Activated CD8-positive, alpha-beta T cell treated with anti-CD3 and anti-CD28 coated beads for 36 hours (primary cell): ENCODE measurements around the gene HABP4. TPM values are rescaled to one million over a fixed set of nuclear protein-coding genes. Genes with fewer than 3 reads are reported as not detected.

ENCODE experiments used
- ATAC-seq: fragments of 200-7000 bp; cut with Tn5 transposase; one replicate; pipeline ENCODE4 v1.10.0; 2021; ENCODE audit warnings: mild to moderate bottlenecking, moderate library complexity
- CTCF ChIA-PET: fragments of 350-600 bp; sonication (Branson Sonifier 250); formaldehyde crosslinking; loops from one replicate; lab custom pipeline; 2021; ENCODE audit warnings: antibody characterized with exemption; lab: Charles Lee
- POLR2A ChIA-PET: fragments of 350-600 bp; sonication (Branson Sonifier 250); formaldehyde crosslinking; loops from one replicate; lab custom pipeline; 2021; ENCODE audit warnings: antibody characterized with exemption; lab: Charles Lee
- DNase-seq: peaks from one replicate; pipeline ENCODE4 v3.0.0-alpha.2; 2020
- H3K27ac Mint-ChIP-seq: one replicate; pipeline ENCODE4 v1.8.0; 2021; ENCODE audit warnings: mild to moderate bottlenecking, mixed read lengths
- H3K27me3 Mint-ChIP-seq: one replicate; pipeline ENCODE4 v1.8.0; 2021; ENCODE audit warnings: mixed read lengths
- H3K36me3 Mint-ChIP-seq: one replicate; pipeline ENCODE4 v1.8.0; 2021; ENCODE audit warnings: low read depth, mixed read lengths
- H3K4me1 Mint-ChIP-seq: one replicate; pipeline ENCODE4 v1.8.0; 2021; ENCODE audit warnings: low read depth, mixed read lengths
- H3K4me3 Mint-ChIP-seq: one replicate; pipeline ENCODE4 v1.8.0; 2021; ENCODE audit warnings: mild to moderate bottlenecking, moderate library complexity, mixed read lengths
- H3K9me3 Mint-ChIP-seq: one replicate; pipeline ENCODE4 v1.8.0; 2021; ENCODE audit warnings: mixed read lengths
- intact Hi-C: fragments of 100-400 bp; cut with micrococcal nuclease; formaldehyde crosslinking; loops from one replicate; pipeline ENCODE4 v1.10.0; 2022
- total RNA-seq, 2 experiments: library from RNA; stranded (reverse); gene quantifications; one replicate each; pipeline ENCODE4 v1.2.3, GENCODE V29; 2021
- TF ChIP-seq, protein P1 (sequence below): fragments of 200-600 bp; IDR thresholded peaks from one replicate; pipeline ENCODE4 v1.8.0; 2022; ENCODE audit warnings: antibody characterized with exemption, mild to moderate bottlenecking

HABP4 gene
- total RNA-seq, 2 experiments from 2014 or later = 7.0 to 8.3 TPM

- Mint-ChIP-seq H3K4me1 (no peaks in the 10 kb centered on the region), H3K27me3 (no peaks in the 10 kb centered on the region), H3K9me3 (no peaks in the 10 kb centered on the region), H3K27ac (no peak overlapping the region), H3K36me3 (no peaks in the 10 kb centered on the region), H3K4me3 (no peak overlapping the region)
- no peak for ATAC-seq
- no peak for DNase-seq
- ChIA-PET CTCF (interaction anchor here (2.0 kb wide), 1 partner anchor 90 kb away, joined by 5 read pairs; no protein-coding TSS in a partner anchor), POLR2A (interaction anchor here (0.6 kb wide), 1 partner anchor 100 kb away, joined by 3 read pairs; no protein-coding TSS in a partner anchor)
- TF ChIP-seq, protein P1, sequence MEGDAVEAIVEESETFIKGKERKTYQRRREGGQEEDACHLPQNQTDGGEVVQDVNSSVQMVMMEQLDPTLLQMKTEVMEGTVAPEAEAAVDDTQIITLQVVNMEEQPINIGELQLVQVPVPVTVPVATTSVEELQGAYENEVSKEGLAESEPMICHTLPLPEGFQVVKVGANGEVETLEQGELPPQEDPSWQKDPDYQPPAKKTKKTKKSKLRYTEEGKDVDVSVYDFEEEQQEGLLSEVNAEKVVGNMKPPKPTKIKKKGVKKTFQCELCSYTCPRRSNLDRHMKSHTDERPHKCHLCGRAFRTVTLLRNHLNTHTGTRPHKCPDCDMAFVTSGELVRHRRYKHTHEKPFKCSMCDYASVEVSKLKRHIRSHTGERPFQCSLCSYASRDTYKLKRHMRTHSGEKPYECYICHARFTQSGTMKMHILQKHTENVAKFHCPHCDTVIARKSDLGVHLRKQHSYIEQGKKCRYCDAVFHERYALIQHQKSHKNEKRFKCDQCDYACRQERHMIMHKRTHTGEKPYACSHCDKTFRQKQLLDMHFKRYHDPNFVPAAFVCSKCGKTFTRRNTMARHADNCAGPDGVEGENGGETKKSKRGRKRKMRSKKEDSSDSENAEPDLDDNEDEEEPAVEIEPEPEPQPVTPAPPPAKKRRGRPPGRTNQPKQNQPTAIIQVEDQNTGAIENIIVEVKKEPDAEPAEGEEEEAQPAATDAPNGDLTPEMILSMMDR = no peak
- intact Hi-C loops = no loop called here
Measured at GRCh38 chr9:96532173-96532572, 82.2 kb downstream of the HABP4 start.

- Mint-ChIP-seq H3K36me3 (no peaks in the 10 kb centered on the region), H3K9me3 (no peaks in the 10 kb centered on the region), H3K27ac (no peak overlapping the region), H3K4me3 (no peak overlapping the region), H3K27me3 (no peaks in the 10 kb centered on the region), H3K4me1 (no peaks in the 10 kb centered on the region)
- intact Hi-C loops = no loop called here
- ATAC-seq = no peak
- POLR2A ChIA-PET = no interaction called here
- DNase-seq = no peak
- CTCF ChIA-PET = no interaction called here
- TF ChIP-seq, protein P1 = no peak
Measured at GRCh38 chr9:96540106-96540505, 90.1 kb downstream of the HABP4 start.

Other genes starting within 250 kb of the HABP4 start
- not detected for gene HSD17B3, start 148.0 kb upstream of the HABP4 start, total RNA-seq
- 1 to 10 TPM; 2.2 to 2.6 TPM for gene SLC35D2, start 66.5 kb upstream of the HABP4 start, total RNA-seq
- 10 to 100 TPM; 29.3 to 30.1 TPM for gene ZNF367, start 31.8 kb upstream of the HABP4 start, total RNA-seq
- under 1 TPM; 0.27 to 0.54 TPM for gene CDC14B, start 169.7 kb downstream of the HABP4 start, total RNA-seq
- gene PRXL2C, start 205.1 kb downstream of the HABP4 start, total RNA-seq = 1 to 10 TPM; 2.5 to 5.2 TPM